ENCODE measurements around the gene CAMK4. TPM values are rescaled to one million over a fixed set of nuclear protein-coding genes. Genes with fewer than 3 reads are reported as not detected.

Gene CAMK4
- total RNA-seq, 1 experiment from 2014 or later: 10.2 TPM

- no peak for ATAC-seq
- no peaks in the 10 kb centered on the region for H3K27me3 ChIP-seq (ENCODE audit: insufficient read depth, low read length)
- CTCF ChIA-PET: no interaction called here
Observed at GRCh38 chr5:111439473-111440075, 215.4 kb downstream of the CAMK4 start.

More at GRCh38 chr5:111439473-111440075, 215.4 kb downstream of the CAMK4 start:
- ChIA-PET POLR2A (no interaction called here), RAD21 (ENCODE audit: low non-redundant PET in 1 of 2, low total read pairs in 2 of 2, uncharacterized antibody in 2 of 2, unreplicated experiment in 2 of 2) (no interaction called here)
- no peaks in the 10 kb centered on the region for H3K9me3 ChIP-seq (ENCODE audit: control insufficient read depth in 1 of 2, insufficient read depth in 1 of 2, low read depth in 1 of 2, low read length in 2 of 2)
- H2AFZ ChIP-seq (ENCODE audit: low read depth, low read length, poor library complexity, severe bottlenecking): no peak overlapping the region
- H3K36me3 ChIP-seq (ENCODE audit: control insufficient read depth in 1 of 2, insufficient read depth in 2 of 2, low read length in 2 of 2): no peaks in the 10 kb centered on the region
- H3K27ac ChIP-seq (ENCODE audit: low read depth, low read length): no peak overlapping the region
- H3K9ac ChIP-seq (ENCODE audit: low read length): no peak overlapping the region
- no peak overlapping the region for H3K4me3 ChIP-seq (replicated peaks in 1 of 2; ENCODE audit: low read depth in 1 of 2, low read length in 2 of 2)
- no TSS peak for BruUV-seq (replicated peaks)
- TF ChIP-seq EZH2phosphoT487 (IDR thresholded peaks at IDR 0.05; ENCODE audit: borderline replicate concordance) (no peak), RAD21 (IDR thresholded peaks at IDR 0.05; ENCODE audit: low read depth) (no peak), REST (IDR thresholded peaks at IDR 0.05; ENCODE audit: low read depth) (no peak)
- DNase-seq (ENCODE audit: low read depth, low spot score): no peak
- H3K4me1 ChIP-seq (ENCODE audit: control insufficient read depth in 1 of 2, insufficient read depth in 2 of 2, low read length in 2 of 2): no peaks in the 10 kb centered on the region
- intact Hi-C loops (cut with micrococcal nuclease): no loop called here
- no peaks in the 10 kb centered on the region for H3K79me2 ChIP-seq (ENCODE audit: insufficient read depth, low read length)
- H4K20me1 ChIP-seq (ENCODE audit: insufficient read depth): no peaks in the 10 kb centered on the region
- no peaks in the 10 kb centered on the region for H3K9me2 ChIP-seq (ENCODE audit: insufficient read depth)
- no peak overlapping the region for H3K4me2 ChIP-seq (ENCODE audit: low read length)

All from HCT116 (cell line).